HUES64 (cell line): ENCODE measurements around the gene IP6K2.

ENCODE experiments used
- H3K27ac ChIP-seq: 2 replicates; pipeline ENCODE4 v1.7.0; 2013; ENCODE audit warnings: low read depth, low read length, inconsistent platforms
- H3K27me3 ChIP-seq: 2 replicates; pipeline ENCODE4 v1.6.1; 2013; ENCODE audit warnings: mild to moderate bottlenecking, low read length; ENCODE audit not compliant: insufficient read depth
- H3K36me3 ChIP-seq: 2 replicates; pipeline ENCODE4 v1.6.1; 2013; ENCODE audit warnings: mild to moderate bottlenecking, low read length; ENCODE audit not compliant: insufficient read depth
- H3K4me1 ChIP-seq: 2 replicates; pipeline ENCODE4 v1.6.1; 2013; ENCODE audit warnings: mild to moderate bottlenecking, low read length, moderate library complexity; ENCODE audit not compliant: insufficient read depth
- H3K4me3 ChIP-seq: 2 replicates; pipeline ENCODE4 v1.5.1; 2013; ENCODE audit warnings: mild to moderate bottlenecking, low read length, moderate library complexity
- H3K9ac ChIP-seq: 2 replicates; pipeline ENCODE4 v1.6.1; 2013; ENCODE audit warnings: mild to moderate bottlenecking, low read depth, low read length
- H3K9me3 ChIP-seq: 2 replicates; pipeline ENCODE4 v1.6.1; 2013; ENCODE audit warnings: low read depth, low read length; ENCODE audit not compliant: insufficient read depth
- WGBS: fragments of 150-250, 120-280 bp; methylation state at CpG from one replicate; pipeline ENCODE4 v1.1.7; 2013; ENCODE audit warnings: missing lambda C conversion rate; 5-methylcytosine and 5-hydroxymethylcytosine counted together

The IP6K2 gene

GRCh38 chr3:48700731-48701405, 16.2 kb downstream of the IP6K2 start:
- 94% methylated on average over 10 of the region's 11 CpGs for WGBS
- no peaks in the 10 kb centered on the region for H3K9me3 ChIP-seq
- no peak overlapping the region for H3K27ac ChIP-seq
- no peaks in the 10 kb centered on the region for H3K27me3 ChIP-seq
- H3K36me3 ChIP-seq = peaks cover 62% of the 10 kb centered on the region
- peaks cover 21% of the 10 kb centered on the region for H3K4me1 ChIP-seq
- H3K4me3 ChIP-seq = no peak overlapping the region
- no peak overlapping the region for H3K9ac ChIP-seq

- H3K4me1 ChIP-seq = peaks cover 35% of the 10 kb centered on the region
- peaks cover 65% of the 10 kb centered on the region for H3K36me3 ChIP-seq
- no peaks in the 10 kb centered on the region for H3K27me3 ChIP-seq
Observed at GRCh38 chr3:48698891-48699290, 18.1 kb downstream of the IP6K2 start.

GRCh38 chr3:48697952-48698351, 19.1 kb downstream of the IP6K2 start:
- no peak overlapping the region for H3K4me3 ChIP-seq
- 96% methylated on average over 3 of the region's 3 CpGs for WGBS
- H3K4me1 ChIP-seq = peaks cover 40% of the 10 kb centered on the region
- no peak overlapping the region for H3K9ac ChIP-seq
- no peaks in the 10 kb centered on the region for H3K27me3 ChIP-seq
- H3K27ac ChIP-seq = no peak overlapping the region; the same call in 1 of the 2 replicates
- no peaks in the 10 kb centered on the region for H3K9me3 ChIP-seq
- H3K36me3 ChIP-seq = peaks cover 72% of the 10 kb centered on the region

More at GRCh38 chr3:48698891-48699290, 18.1 kb downstream of the IP6K2 start:
- H3K9me3 ChIP-seq = no peaks in the 10 kb centered on the region
- H3K9ac ChIP-seq = no peak overlapping the region
- 99% methylated on average over 8 of the region's 8 CpGs for WGBS
- no peak overlapping the region for H3K4me3 ChIP-seq
- H3K27ac ChIP-seq = no peak overlapping the region

DNA sequence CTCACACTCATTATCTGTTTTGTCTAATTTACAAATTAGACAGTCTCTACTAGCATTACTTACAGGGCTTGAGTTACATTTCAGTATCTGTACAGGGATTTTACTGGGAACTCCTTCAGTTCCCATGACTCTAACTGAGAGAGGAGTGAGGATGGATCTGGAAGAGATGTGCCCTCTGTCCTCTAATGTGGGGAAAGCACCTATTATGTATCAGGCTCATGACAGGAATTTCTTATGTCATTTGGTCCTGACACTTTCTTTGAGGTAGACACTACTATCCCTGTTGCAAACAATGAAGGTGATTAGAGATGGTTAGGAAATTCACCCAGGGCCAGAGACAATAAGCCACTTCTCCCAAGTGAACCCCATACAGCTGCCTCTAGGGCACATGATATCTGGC, 20.4 kb downstream of the IP6K2 start:
- Histone ChIP-seq H3K9me3 (no peaks in the 10 kb centered on the region), H3K9ac (no peak overlapping the region), H3K36me3 (peaks cover 74% of the 10 kb centered on the region), H3K27ac (no peak overlapping the region; the same call in 1 of the 2 replicates), H3K4me1 (peaks cover 33% of the 10 kb centered on the region), H3K27me3 (no peaks in the 10 kb centered on the region), H3K4me3 (no peak overlapping the region)

DNA sequence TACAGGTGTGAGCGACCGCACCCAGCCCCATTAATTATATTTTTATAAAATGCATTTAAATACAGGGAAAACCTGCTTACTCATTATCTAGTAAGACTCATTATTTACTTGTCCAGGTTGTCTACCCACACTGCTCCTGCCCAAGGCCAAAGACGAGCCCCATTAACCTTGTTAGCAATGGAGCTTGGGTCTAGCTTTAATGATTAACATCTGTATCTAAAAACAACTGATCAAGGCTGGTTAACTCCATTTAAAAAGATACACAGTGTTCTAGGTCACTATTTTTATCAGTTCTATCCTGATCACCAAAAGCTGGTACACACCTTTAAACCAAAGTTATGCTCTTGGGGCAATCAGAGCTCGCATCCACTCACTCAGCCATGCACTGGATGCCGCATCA, 20.9 kb downstream of the IP6K2 start:
- 91% methylated on average over 4 of the region's 5 CpGs for WGBS
- Histone ChIP-seq H3K27ac (no peak overlapping the region; the same call in 1 of the 2 replicates), H3K27me3 (no peaks in the 10 kb centered on the region), H3K4me3 (no peak overlapping the region), H3K36me3 (peaks cover 78% of the 10 kb centered on the region), H3K9ac (no peak overlapping the region), H3K9me3 (no peaks in the 10 kb centered on the region), H3K4me1 (peaks cover 32% of the 10 kb centered on the region)

- Histone ChIP-seq H3K27ac (peak overlapping the region; percentile 92), H3K4me1 (peaks cover 27% of the 10 kb centered on the region), H3K9ac (peak overlapping the region; percentile 76), H3K36me3 (peaks cover 80% of the 10 kb centered on the region), H3K27me3 (no peaks in the 10 kb centered on the region), H3K9me3 (no peaks in the 10 kb centered on the region), H3K4me3 (peak overlapping the region; percentile 43)
- WGBS = 30% methylated on average over 9 of the region's 9 CpGs
Observed at GRCh38 chr3:48695393-48695753, 21.6 kb downstream of the IP6K2 start.

DNA sequence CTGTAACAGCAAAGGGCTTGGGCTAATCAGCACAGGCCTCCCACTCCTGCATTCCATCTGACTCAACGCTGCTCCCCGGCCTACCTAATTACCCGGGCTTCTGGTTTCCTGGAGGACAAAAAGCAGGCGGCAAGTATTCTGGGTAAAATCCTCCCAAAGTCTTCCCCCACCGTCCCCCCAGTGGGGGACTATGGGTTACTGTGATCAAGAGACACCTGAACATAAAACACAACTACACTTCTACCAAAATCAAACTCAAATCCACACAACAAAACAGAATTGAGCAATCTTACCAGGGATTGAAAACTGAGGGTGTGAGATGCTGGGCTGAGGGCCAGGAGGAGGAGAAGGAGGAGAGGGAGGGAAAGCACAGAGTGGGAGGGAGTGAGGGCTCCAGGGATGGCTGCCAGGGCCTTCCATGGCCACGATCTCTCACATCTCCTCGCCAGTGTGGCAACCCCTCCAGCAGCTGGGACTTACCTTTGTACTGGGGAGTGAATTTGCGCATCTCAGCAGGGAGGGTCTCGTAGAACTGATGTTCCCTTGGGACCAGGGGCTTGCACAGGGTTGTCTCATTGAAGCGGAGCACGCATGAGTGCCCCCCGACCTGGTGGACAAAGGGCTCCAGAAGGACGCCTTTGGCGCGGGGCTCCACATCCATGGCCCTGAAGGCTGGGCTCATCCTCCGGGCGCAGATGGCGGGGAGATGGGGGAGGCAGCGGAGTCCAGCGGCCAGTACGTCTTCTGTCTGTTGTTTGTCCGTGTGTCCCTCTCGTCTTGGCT, 22.2 kb downstream of the IP6K2 start:
- Histone ChIP-seq H3K9me3 (no peaks in the 10 kb centered on the region), H3K36me3 (peaks cover 80% of the 10 kb centered on the region), H3K27me3 (no peaks in the 10 kb centered on the region), H3K4me3 (peak overlapping the region; percentile 43), H3K9ac (peak overlapping the region; percentile 76), H3K27ac (peak overlapping the region; percentile 92), H3K4me1 (peaks cover 25% of the 10 kb centered on the region)
- 69% methylated on average over 23 of the region's 23 CpGs for WGBS

DNA sequence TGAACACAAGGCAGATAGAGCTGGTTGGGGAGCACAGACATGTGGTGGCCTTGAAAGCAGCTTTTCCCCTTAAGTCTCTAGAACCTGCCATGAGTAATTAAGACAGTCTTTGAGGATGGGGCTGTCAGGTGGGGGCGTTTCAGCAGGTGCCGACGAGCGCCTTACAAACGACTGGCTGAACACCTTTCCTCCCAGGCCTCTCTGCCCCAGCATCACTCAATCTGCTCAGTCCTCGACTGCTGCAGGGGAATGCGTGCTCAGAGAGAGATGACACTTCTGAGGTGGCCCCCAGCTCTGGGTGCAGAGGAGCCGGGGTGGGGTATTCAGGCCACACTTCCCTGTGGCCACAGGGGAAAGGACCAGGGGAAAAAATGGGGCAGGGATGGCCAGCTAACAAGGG, 23.2 kb downstream of the IP6K2 start:
- Histone ChIP-seq H3K27me3 (no peaks in the 10 kb centered on the region), H3K4me1 (peaks cover 25% of the 10 kb centered on the region), H3K27ac (no peak overlapping the region), H3K9me3 (no peaks in the 10 kb centered on the region), H3K36me3 (peaks cover 80% of the 10 kb centered on the region), H3K4me3 (peak overlapping the region; percentile 43; the same call in 1 of the 2 replicates), H3K9ac (no peak overlapping the region)
- WGBS = 93% methylated on average over 8 of the region's 8 CpGs

- Histone ChIP-seq H3K27me3 (no peaks in the 10 kb centered on the region), H3K36me3 (peaks cover 83% of the 10 kb centered on the region), H3K4me3 (no peak overlapping the region), H3K9ac (no peak overlapping the region), H3K9me3 (no peaks in the 10 kb centered on the region), H3K27ac (no peak overlapping the region), H3K4me1 (peaks cover 25% of the 10 kb centered on the region)
Observed at GRCh38 chr3:48692551-48692950, 24.5 kb downstream of the IP6K2 start.

DNA sequence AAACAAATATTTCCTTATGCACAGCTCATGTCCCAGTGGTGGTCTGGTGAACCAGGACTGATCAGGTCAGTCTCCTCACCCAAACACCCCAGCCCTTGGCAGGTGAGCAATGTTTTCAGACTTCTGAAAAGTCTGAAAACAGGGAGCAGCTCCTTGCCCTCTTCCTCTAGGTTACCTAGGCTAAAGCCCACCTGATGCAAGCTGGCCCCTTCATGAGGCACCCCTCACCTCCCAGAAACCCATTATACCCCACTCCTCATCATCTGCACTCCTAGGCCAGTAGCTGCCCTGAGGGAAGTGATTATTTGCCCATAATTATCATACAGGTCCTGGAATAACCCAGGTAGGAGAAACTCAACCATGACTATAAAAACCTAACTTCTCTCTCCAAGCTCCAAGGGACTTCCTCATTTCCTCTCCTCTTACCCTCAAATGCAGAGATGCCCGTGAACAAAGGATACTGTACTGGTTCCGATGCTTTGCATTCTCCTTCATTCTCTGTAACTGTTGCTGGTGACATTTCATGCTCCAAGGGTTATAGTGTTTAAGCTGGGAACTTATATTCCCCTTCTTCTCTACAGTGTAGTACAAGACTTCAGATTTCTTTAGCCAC, 26.1 kb downstream of the IP6K2 start:
- 93% methylated on average over 2 of the region's 2 CpGs for WGBS
- Histone ChIP-seq H3K27ac (no peak overlapping the region), H3K36me3 (peaks cover 81% of the 10 kb centered on the region), H3K9me3 (no peaks in the 10 kb centered on the region), H3K4me1 (peaks cover 22% of the 10 kb centered on the region), H3K27me3 (no peaks in the 10 kb centered on the region), H3K9ac (no peak overlapping the region), H3K4me3 (no peak overlapping the region)

DNA sequence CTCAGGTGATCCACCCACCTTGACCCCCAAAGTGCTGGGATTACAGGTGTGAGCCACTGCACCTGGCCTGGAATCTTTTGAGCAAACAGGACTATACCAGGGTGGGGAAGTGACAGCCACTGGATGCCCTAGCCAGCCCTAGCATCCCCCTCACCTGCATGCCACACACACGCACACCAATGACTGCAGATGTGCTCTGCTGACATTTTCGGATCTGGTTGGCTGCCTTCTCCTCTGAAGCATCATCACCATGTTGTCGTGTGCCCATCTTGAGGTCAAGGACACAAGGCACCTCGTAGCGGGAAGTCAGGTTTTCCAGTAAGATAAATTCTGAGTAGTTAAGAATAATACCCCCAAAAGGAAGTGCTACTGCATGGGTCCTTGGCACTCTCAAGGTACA, 27.6 kb downstream of the IP6K2 start:
- Histone ChIP-seq H3K9me3 (no peaks in the 10 kb centered on the region), H3K36me3 (peaks cover 72% of the 10 kb centered on the region), H3K27me3 (no peaks in the 10 kb centered on the region), H3K9ac (no peak overlapping the region), H3K27ac (no peak overlapping the region), H3K4me1 (peaks cover 17% of the 10 kb centered on the region), H3K4me3 (no peak overlapping the region)
- 76% methylated on average over 5 of the region's 5 CpGs for WGBS
